ENCODE results near the gene HACL1.

DNA sequence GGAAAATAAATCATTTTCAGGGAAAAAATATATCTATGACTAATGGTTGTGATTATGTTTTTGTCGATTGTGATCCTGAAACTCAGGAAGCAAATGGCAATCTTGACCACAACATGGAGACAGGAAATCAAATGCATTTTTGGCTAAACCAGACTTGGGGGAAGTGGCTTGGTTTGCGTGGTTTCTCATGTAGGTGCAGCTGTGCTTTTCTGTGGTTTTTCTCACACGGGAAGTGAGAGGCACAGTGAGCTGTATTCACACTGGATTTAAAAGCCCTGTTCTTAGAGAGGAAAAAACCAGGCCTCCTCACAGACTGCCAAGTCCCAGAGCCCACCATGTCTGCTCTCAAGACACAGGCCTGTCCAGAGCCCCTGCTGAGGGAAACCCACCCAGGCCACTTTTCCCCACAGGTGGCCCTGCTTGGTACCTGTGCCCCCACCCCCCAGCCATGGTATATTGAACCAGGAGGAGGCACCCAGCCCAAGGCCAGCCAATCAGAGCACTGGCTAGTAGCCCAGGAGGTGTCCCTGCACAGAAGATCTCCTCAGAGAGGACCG lies 46.3 kb upstream of the HACL1 start:
- TF ChIP-seq, protein P1, sequence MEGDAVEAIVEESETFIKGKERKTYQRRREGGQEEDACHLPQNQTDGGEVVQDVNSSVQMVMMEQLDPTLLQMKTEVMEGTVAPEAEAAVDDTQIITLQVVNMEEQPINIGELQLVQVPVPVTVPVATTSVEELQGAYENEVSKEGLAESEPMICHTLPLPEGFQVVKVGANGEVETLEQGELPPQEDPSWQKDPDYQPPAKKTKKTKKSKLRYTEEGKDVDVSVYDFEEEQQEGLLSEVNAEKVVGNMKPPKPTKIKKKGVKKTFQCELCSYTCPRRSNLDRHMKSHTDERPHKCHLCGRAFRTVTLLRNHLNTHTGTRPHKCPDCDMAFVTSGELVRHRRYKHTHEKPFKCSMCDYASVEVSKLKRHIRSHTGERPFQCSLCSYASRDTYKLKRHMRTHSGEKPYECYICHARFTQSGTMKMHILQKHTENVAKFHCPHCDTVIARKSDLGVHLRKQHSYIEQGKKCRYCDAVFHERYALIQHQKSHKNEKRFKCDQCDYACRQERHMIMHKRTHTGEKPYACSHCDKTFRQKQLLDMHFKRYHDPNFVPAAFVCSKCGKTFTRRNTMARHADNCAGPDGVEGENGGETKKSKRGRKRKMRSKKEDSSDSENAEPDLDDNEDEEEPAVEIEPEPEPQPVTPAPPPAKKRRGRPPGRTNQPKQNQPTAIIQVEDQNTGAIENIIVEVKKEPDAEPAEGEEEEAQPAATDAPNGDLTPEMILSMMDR (IDR thresholded peaks at IDR 0.05 in 2 of 3, conservative IDR thresholded peaks at IDR 0.05 in 1 of 3; ENCODE audit: borderline replicate concordance in 1 of 3, insufficient read depth in 1 of 3, low read depth in 2 of 3, low read length in 2 of 3), result no peak
- TF ChIP-seq POLR2A (IDR thresholded peaks at IDR 0.05; ENCODE audit: borderline replicate concordance, extremely low read depth, insufficient read depth, insufficient read length) (no peak), SP1 (IDR thresholded peaks at IDR 0.05; ENCODE audit: low read depth) (no peak), POLR2AphosphoS5 (IDR thresholded peaks at IDR 0.05; ENCODE audit: low read depth, low read length) (no peak), EZH2 (IDR thresholded peaks at IDR 0.05) (no peak), EZH2phosphoT487 (IDR thresholded peaks at IDR 0.05; ENCODE audit: borderline replicate concordance) (no peak), ZNF274 (IDR thresholded peaks at IDR 0.05; ENCODE audit: low read depth, low read length) (no peak), RAD21 (IDR thresholded peaks at IDR 0.05; ENCODE audit: low read depth) (no peak), JUND (IDR thresholded peaks at IDR 0.05) (no peak), ZFX (IDR thresholded peaks at IDR 0.05) (no peak), YY1 (IDR thresholded peaks at IDR 0.05; ENCODE audit: extremely low read depth, insufficient replicate concordance, low read depth, low read length) (no peak), SIN3A (IDR thresholded peaks at IDR 0.05; ENCODE audit: low read depth) (no peak)
- TF ChIP-seq, protein P2, sequence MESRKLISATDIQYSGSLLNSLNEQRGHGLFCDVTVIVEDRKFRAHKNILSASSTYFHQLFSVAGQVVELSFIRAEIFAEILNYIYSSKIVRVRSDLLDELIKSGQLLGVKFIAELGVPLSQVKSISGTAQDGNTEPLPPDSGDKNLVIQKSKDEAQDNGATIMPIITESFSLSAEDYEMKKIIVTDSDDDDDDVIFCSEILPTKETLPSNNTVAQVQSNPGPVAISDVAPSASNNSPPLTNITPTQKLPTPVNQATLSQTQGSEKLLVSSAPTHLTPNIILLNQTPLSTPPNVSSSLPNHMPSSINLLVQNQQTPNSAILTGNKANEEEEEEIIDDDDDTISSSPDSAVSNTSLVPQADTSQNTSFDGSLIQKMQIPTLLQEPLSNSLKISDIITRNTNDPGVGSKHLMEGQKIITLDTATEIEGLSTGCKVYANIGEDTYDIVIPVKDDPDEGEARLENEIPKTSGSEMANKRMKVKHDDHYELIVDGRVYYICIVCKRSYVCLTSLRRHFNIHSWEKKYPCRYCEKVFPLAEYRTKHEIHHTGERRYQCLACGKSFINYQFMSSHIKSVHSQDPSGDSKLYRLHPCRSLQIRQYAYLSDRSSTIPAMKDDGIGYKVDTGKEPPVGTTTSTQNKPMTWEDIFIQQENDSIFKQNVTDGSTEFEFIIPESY (IDR thresholded peaks at IDR 0.05; ENCODE audit: extremely low read depth, insufficient replicate concordance, low read length), result no peak
- TF ChIP-seq, protein P3, sequence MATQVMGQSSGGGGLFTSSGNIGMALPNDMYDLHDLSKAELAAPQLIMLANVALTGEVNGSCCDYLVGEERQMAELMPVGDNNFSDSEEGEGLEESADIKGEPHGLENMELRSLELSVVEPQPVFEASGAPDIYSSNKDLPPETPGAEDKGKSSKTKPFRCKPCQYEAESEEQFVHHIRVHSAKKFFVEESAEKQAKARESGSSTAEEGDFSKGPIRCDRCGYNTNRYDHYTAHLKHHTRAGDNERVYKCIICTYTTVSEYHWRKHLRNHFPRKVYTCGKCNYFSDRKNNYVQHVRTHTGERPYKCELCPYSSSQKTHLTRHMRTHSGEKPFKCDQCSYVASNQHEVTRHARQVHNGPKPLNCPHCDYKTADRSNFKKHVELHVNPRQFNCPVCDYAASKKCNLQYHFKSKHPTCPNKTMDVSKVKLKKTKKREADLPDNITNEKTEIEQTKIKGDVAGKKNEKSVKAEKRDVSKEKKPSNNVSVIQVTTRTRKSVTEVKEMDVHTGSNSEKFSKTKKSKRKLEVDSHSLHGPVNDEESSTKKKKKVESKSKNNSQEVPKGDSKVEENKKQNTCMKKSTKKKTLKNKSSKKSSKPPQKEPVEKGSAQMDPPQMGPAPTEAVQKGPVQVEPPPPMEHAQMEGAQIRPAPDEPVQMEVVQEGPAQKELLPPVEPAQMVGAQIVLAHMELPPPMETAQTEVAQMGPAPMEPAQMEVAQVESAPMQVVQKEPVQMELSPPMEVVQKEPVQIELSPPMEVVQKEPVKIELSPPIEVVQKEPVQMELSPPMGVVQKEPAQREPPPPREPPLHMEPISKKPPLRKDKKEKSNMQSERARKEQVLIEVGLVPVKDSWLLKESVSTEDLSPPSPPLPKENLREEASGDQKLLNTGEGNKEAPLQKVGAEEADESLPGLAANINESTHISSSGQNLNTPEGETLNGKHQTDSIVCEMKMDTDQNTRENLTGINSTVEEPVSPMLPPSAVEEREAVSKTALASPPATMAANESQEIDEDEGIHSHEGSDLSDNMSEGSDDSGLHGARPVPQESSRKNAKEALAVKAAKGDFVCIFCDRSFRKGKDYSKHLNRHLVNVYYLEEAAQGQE (IDR thresholded peaks at IDR 0.05; ENCODE audit: low read depth), result no peak
